Measurements from ENCODE around the gene ZBTB43. TPM values are rescaled to one million over a fixed set of nuclear protein-coding genes. Genes with fewer than 3 reads are reported as not detected.
A peak's percentile ranks its signal among the peaks of the same experiment; 100 is the strongest.

The ZBTB43 gene
- total RNA-seq, 1 experiment from 2014 or later = 15.4 TPM

- no peak for TF ChIP-seq TCF7L2 (IDR thresholded peaks at IDR 0.05; ENCODE audit: borderline replicate concordance, extremely low read depth, insufficient read depth, insufficient read length)
- no peak for TF ChIP-seq EZH2 (IDR thresholded peaks at IDR 0.05)
- no peak for TF ChIP-seq ZNF274 (IDR thresholded peaks at IDR 0.05; ENCODE audit: low read depth, low read length)
Observed at GRCh38 chr9:126790561-126790960, 14.3 kb upstream of the ZBTB43 start (continued).

GRCh38 chr9:126791406-126792230, 13.2 kb upstream of the ZBTB43 start:
- Histone ChIP-seq H2AFZ (ENCODE audit: low read depth, low read length, poor library complexity, severe bottlenecking) (no peak overlapping the region), H3K4me1 (ENCODE audit: control insufficient read depth in 1 of 2, insufficient read depth in 2 of 2, low read length in 2 of 2) (peaks cover 2 to 30% of the 10 kb centered on the region in 2 experiments; a peak in 3 of 4 replicates), H3K79me2 (ENCODE audit: insufficient read depth, low read length) (no peaks in the 10 kb centered on the region), H3K4me2 (ENCODE audit: low read length) (0 out of 2 replicates have a peak overlapping the region, but pooled peaks have one; percentile 5), H3K4me3 (replicated peaks in 1 of 2; ENCODE audit: low read depth in 1 of 2, low read length in 2 of 2) (no peak overlapping the region), H3K27me3 (ENCODE audit: insufficient read depth, low read length) (no peaks in the 10 kb centered on the region; the same call in 1 of the 2 replicates), H3K36me3 (ENCODE audit: control insufficient read depth in 1 of 2, insufficient read depth in 2 of 2, low read length in 2 of 2) (no peaks in the 10 kb centered on the region), H3K9ac (ENCODE audit: low read length) (no peak overlapping the region), H3K9me3 (ENCODE audit: control insufficient read depth in 1 of 2, insufficient read depth in 1 of 2, low read depth in 1 of 2, low read length in 2 of 2) (no peaks in the 10 kb centered on the region; a peak in 1 of 4 replicates), H3K27ac (ENCODE audit: low read depth, low read length) (no peak overlapping the region), H3K9me2 (ENCODE audit: insufficient read depth) (no peaks in the 10 kb centered on the region), H4K20me1 (ENCODE audit: insufficient read depth) (no peaks in the 10 kb centered on the region)
- POLR2A ChIA-PET = interaction anchor here (1.2 kb wide), 1 partner anchor 13 kb away, joined by 4 read pairs; the partner anchor contains the start of gene ZBTB43
- no peak for ATAC-seq
- CTCF ChIA-PET = interaction anchor here (1.3 kb wide), 1 partner anchor 85 kb away, joined by 4 read pairs; no protein-coding TSS in a partner anchor
- BruUV-seq (replicated peaks) = no TSS peak
- RAD21 ChIA-PET (ENCODE audit: low non-redundant PET in 1 of 2, low total read pairs in 2 of 2, uncharacterized antibody in 2 of 2, unreplicated experiment in 2 of 2) = no interaction called here
- TF ChIP-seq ELF1 (IDR thresholded peaks at IDR 0.05; ENCODE audit: borderline replicate concordance, low read depth) (no peak), SIN3A (IDR thresholded peaks at IDR 0.05; ENCODE audit: low read depth) (no peak), EZH2 (IDR thresholded peaks at IDR 0.05) (no peak), CTCF (IDR thresholded peaks at IDR 0.05 in 2 of 3, conservative IDR thresholded peaks at IDR 0.05 in 1 of 3; ENCODE audit: borderline replicate concordance in 1 of 3, insufficient read depth in 1 of 3, low read depth in 2 of 3, low read length in 2 of 3) (no peak), SRF (IDR thresholded peaks at IDR 0.05; ENCODE audit: low read depth) (no peak), MAX (IDR thresholded peaks at IDR 0.05) (no peak), CEBPB (IDR thresholded peaks at IDR 0.05; ENCODE audit: low read depth) (no peak)
- DNase-seq (ENCODE audit: low read depth, low spot score) = no peak
- intact Hi-C loops (cut with micrococcal nuclease) = no loop called here

Data from HCT116 (cell line).